Gastroesophageal sphincter (tissue), 3 donors: ENCODE data around the gene USF3.

Experiments
- CTCF ChIP-seq, 4 experiments: fragments of 200-600 bp in 2 of 4; fragments of 450-650 bp in 2 of 4; sonication (generic) in 1 of 4; IDR thresholded peaks; one replicate each; pipeline ENCODE4 v1.5.1; 2017 to 2019; ENCODE audit warnings: antibody characterized with exemption in 4 of 4, mild to moderate bottlenecking in 2 of 4, moderate library complexity in 2 of 4
- EP300 ChIP-seq: sonication (generic); formaldehyde crosslinking; IDR thresholded peaks from one replicate; pipeline ENCODE4 v1.6.1; 2017; ENCODE audit warnings: antibody characterized with exemption, mild to moderate bottlenecking
- POLR2A ChIP-seq, 2 donors: fragments of 450-650 bp; IDR thresholded peaks; one replicate each; pipeline ENCODE4 v1.6.1; 2017; ENCODE audit warnings: antibody characterized with exemption in 2 of 2, mild to moderate bottlenecking in 2 of 2, moderate library complexity in 1 of 2
- POLR2AphosphoS5 ChIP-seq: sonication (generic); formaldehyde crosslinking; IDR thresholded peaks from one replicate; pipeline ENCODE4 v1.6.1; 2017; ENCODE audit warnings: antibody characterized with exemption

DNA sequence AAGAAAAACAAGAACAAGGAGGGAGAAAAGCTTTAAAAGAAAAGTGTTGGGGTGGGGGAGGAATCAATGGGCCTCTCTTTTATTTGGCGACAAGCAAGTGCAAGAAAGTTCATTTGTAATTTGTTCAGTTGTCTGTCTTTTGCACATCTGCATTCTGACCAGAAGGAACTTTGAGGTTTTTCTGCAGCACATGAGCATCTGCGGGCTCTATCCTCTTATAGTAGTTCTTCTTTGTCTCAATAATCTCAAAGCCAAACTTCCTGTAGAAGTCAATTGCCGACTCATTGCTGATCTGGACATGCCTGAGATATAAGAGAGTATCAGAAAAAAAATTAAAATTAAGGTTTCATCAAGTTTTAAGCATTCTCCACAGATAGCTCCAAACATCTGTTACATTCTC lies 25.2 kb upstream of the USF3 start:
- TF ChIP-seq CTCF (IDR thresholded peaks at IDR 0.05) = no peak
- TF ChIP-seq POLR2A (IDR thresholded peaks at IDR 0.05) = no peak
- no peak for TF ChIP-seq POLR2AphosphoS5
- no peak for TF ChIP-seq EP300
